SKM-1 (cell line): ENCODE data around the gene GNG7.
A peak's percentile ranks its signal among the peaks of the same experiment; 100 is the strongest.
"Not testable (repeated sequence)": the region's sequence is repeated elsewhere in the genome, so short reads cannot be mapped to it uniquely, and the experiment has no call there.

Experiments used
- DNase-seq: peaks from one replicate; lab custom pipeline; 2025; ENCODE audit not compliant: unreplicated experiment; lab: John Stamatoyannopoulos, UW

Gene GNG7

DNA sequence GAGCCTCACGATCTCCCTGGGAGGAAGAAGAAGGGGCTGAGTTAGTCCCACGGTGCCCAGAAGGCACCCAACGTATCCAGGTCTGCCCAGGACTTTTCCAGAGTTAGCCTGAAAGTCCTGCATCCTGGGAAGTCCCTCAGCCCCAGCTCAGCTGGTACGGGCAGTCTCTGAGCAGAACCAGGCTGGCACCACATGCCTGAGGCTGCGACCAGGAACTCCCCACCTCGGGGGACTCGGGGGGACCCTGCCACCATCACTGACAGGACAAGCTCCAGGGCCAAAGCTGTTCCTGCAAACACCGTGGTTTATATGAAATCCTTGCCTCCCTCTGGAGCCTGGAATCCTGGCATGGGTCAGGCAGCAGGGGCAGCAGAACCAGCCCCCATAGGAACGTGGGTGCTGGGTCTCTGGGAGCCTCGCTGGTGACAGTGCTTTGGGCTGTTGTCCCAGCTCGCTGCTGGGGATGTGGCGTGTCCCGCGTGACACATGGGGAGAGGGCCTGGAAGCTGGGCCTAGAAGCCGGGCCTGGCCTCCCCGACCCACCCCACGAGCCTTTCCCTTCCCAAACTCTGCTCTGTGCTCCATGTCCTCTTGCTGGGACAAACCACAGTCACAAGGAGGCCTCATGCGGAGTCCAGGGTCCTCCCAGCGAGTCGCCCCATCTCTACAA, 55.5 kb downstream of the GNG7 start:
- DNase-seq, result no peak

DNA sequence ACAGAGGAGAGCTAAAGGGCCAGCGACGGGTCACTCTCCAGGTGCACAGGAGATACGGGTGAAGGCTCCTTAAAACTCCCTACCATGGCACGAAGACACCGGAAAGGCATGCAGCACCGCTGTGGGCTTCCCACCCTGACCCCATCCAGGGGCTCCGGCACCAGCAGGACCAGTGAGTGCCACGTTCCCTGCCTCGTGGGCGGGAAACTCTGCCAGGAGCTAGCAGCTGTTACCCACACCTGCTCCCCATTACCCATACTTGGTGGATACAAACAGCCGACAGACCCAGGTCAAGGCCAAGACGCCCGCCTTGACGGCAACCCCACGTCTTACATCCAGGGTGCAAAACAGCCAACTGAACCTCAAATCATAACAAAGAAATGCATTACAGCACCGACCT, 56.7 kb downstream of the GNG7 start:
- DNase-seq, result no peak

DNA sequence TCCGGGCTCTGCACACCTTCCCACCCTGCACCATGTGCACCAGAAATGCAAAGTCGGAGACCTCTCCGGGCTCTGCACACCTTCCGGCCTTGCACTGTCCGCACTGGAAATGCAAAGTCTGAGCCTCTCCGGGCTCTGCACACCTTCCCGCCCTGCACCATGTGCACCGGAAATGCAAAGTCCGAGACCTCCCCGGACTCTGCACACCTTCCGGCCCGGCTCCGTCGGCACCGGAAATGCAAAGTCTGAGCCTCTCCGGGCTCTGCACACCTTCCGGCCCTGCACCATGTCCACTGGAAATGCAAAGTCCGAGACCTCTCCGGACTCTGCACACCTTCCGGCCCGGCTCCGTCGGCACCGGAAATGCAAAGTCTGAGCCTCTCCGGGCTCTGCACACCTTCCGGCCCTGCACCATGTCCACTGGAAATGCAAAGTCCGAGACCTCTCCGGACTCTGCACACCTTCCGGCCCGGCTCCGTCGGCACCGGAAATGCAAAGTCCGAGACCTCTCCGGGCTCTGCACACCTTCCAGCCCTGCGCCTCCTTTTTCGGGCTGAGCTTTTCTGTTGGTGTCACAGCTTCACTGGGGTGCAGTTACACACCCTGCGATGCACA, 59.3 kb downstream of the GNG7 start:
- not testable (repeated sequence) for DNase-seq

DNA sequence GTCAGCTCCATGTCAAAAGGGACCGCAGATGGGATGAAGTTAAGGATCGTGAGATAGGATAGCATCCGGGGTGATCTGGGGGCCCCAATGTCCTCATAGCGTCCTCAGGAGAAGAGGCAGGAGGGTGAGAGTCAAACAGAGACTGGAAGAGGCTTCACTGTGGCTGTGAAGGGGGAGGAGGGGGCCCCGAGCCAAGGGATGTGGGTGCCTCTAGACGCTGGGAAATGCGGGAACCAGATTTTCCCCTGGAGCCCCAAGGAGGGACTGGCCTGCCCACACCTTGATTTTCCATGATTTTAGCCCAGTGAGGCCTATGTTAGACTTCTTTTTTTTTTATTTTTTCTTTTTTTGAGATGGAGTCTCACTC, 61.2 kb downstream of the GNG7 start:
- DNase-seq, result no peak

DNA sequence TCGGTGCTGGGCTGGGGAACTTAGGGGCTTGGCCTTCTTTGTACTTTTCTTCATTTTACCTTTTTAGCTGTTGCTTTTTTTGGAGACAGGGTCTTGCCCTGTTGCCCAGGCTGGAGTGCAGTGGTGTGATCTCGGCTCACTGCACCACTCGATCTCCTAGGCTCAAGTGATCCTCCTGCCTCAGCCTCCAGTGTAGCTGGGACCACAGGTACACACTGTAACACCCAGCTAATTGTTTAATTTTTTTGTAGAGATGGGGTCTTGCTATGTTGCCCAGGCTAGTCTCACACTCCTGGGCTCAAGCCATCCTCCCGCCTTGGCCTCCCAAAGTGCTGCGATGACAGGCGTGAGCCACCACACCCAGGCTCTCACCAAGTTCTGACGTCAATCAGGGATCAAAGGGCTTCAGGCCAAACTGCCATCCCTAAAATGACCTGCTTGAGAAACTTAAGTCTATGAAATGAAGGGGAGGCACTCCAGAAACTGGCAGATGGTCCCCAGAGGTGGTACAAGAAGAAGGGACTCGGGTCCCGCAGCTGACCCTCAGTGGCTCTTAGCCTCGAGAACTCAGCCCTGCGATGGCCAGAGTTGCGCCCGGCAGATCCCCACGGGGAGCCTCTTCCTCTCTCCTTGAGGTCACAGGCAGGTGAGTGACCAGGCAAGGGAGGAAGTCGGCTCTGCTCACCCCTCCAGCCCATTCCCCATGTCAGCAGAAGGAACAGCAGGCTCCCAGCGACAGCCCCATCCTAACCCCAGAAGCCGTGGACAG, 61.7 kb downstream of the GNG7 start:
- DNase-seq, result no peak

DNA sequence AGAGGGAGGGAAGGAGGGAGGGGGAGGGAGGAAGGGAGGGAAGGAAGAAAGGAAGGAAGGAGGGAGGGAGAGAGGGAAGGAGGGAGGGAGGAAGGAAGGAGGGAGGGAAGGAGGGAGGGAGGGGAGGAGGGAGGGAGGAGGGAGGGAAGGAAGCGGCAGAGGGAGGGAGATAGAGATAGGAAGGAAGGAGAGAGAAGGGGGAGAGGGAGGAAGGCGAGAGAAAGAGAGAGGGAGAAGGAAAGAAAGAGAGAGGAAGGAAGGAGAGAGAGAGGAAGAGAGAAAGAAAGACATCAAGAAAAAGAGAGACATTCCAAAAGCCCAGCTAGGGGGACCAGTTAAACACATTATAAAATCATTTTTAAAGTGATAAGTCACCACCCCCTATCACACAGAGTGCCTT, 62.5 kb downstream of the GNG7 start:
- no peak for DNase-seq

DNA sequence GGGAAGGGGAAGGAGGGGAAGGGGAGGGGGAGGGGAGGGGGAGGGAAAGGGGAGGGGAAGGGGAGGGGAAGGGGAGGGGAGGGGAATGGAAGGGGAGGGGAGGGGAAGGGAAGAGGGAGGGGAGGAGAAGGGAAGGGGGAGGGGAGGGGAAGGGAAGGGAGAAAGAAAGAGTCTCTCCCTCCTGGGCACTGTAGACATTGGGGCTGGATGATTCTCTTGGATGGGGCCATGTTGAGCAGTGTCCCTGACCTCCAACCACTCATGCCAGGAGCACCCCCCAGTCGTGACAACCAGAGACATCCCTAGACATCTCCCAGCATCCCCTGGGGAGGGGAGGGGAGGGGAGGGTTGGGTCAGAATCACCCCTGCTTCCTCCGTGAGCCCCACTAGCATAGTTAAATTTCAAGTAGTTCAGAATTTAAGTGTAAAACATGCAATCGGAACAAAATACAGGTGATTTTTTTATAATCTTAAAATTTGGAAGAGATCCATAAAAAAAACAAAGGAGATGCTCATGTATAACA, 64.0 kb downstream of the GNG7 start:
- no peak for DNase-seq

DNA sequence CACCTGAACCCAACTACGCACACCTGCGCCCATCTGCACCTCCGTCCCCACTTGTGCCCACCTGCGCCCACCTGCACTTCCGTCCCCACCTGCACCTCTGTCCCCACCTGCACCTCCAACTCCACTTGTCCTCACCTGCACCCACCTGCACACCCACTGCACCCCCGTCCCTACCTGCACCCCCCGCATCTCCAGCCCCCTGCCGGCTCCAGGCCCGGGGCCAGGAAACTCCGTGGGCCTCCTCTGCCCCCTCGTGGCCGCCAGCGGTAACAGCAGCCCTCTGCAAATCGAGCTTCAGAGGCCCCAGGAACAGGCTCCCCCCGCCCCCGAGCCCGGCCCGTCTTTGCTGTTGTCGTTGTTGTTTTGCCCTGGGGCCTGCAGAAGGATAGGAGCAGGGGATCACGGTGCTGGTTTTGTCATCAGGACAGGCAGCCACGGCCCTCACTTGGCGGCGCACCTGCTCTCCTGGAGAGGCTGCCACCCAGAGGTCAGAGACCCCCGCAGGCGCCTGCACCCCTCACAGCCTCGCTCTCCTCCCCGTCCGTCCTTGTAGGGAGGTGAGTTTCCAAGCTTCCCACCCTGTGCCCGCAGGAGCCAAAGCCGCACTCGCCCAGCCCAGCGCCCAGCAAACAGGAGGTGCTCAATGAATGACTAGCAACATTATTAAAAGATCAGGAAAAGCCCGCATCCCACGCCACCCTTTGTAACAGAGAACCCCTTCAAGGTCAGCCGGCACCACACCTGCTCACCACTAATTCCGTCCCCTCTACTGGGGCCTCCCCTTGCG, 65.4 kb downstream of the GNG7 start:
- no peak for DNase-seq

DNA sequence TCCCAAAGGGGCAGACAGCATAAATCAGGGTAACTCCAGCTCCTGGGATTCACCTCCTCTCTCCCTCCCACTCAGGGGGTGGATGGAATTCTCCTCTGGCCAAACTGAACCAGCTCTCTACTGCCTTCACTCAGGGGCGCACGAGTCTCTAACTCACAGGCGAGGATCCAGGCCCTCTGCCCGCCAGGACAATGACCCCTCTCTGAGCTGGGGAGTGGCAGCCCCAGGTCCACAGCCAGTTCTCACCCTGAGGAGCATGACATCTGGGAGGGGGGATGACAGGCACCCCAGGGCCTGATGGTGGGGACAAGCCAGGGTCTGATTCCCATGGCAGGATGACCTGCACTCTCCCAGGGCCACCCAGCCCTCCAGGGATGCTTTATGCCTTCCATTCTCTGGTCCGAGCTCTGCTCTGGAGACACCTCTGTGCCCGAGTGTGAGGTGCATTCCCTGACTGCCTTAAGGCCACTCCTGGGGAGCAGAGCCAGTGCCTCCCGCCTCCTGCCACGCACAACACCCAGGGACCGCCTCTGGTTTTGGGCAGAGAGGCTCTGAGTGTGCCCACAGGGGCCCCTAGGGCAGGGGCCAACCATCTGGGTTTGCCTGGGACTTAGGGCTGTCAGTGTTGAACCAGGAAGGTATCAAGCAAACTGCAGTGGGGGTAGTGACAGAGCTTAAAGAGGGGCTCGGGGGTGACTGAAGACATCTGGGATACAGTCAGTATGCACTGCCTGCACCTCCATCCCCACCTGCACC, 66.2 kb downstream of the GNG7 start:
- no peak for DNase-seq

DNA sequence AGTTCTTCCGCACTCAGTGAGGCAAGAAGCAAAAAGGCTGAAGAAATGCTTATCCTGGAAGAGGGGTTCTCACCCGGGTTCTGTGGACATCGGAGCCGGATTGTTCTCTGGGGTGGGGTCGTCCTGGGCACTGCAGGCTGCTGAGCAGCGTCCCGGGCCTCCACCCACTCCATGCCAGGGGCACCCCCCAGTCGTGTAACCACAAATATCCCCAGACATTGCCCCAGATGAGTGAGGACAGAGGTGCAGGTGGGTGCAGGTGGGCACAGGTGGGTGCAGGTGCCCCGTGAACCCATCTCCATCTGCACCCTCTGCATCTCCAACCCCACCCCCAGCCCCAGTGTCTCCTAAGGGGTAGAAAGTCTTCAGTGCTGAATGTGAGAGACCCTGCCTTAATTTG, 67.5 kb downstream of the GNG7 start:
- DNase-seq, result no peak

DNA sequence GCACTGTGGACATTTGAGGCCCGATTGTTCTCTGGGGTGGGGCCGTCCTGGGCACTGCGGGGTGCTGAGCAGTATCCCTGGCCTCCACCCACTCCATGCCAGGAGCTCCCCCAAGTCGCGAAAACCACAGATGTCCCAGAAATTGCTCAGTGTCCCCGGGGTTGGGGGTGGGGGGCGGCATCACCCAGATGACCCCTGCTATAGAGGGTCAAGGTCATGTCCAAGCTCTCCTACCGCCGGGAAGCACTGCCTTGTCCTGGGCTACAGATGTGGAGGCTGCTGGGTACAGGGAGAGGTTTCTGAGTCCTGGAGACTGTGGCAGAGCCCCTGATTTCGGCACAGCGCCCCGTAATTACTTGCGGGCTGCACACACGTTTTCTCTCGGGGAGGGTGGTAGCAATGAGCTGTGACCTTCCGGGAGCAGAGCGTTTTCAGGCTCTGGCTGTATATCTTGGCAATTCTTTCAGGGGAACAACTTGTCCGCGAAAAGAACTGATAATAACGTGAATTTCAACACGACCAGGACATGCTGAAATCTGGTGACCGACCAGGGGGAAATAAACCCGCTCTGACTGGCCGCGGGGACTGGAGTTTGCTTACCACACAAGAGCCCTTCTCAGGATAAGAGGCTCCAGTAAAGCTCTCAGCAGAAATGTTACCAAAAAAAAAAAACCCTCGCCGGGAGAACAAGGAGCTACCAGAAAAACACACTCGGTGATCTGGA, 68.1 kb downstream of the GNG7 start:
- DNase-seq, result no peak

DNA sequence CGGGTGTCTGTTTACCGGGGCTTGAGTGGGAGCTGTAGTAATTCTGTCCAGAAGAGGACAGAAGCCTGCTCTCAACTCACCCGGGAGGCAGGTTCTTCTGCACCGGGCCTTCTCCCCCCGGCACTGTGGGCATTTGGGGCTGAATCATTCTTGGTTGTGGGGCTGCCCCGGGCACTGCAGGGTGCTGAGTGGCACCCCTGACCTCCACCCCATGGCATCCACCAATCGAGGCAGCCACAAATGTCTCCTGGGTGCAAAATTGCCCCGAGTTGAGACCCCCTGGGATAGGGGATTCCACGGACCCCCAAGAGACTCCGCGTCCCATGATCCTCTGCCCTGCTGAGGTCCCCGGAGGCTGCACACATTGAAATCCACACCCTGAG, 68.8 kb downstream of the GNG7 start:
- DNase-seq, result no peak

DNA sequence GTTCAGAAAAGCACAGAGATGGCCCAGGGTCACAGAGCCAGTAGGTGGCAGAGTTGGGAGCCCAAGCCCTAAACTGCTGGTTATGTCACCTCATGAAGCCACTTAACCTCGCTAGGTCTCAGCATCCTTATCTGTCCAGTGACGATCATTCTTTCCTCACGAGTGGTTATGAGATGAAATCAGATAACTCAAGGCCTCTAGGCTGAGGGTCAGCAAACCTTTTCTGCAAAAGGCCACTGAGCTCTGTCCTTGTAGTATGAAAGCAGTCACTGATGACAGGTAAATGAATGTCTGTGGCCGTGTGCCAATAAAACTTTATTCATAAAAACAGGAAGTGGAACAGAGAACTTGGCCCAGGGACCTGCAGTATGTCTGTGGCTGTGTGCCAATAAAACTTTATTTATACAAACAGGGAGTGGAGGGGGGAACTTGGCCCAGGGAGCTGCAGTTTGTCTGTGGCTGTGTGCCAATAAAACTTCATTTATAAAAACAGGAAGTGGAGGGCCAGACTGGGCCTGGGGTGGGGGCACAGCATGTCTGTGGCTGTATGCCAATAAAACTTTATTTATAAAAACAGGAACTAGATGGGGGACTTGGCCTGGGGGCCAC, 71.2 kb downstream of the GNG7 start:
- DNase-seq, result peak; percentile 45

DNA sequence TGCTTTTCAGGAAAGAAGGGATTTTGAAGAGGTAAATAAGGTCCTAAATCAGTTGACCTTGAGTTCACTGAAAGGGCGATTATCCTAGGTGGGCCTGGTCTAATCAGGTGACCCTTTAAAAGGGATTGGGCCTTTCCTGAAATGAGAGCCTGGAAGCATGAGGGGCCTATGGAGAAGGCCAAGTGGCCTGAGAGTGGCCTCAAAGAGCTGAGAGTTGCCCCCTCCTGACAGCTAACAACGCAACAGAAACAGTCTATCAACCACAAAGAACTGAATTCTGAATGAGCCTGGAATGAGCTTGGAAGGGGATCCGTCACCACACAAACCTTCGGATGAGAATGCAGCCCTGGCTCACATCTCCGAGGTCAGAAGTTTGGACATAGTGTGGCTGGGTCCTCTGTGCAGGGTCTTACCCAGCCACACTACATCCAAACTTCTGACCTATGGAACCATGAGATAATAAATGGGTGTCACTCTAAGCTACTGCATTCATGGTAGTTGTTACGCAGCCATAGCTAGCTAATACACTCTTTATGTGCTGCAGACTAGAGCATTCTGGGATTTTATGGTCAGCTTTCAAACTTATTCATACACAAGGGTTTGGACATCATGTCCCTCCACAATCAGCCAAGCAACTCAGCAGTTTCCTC, 72.0 kb downstream of the GNG7 start:
- no peak for DNase-seq

DNA sequence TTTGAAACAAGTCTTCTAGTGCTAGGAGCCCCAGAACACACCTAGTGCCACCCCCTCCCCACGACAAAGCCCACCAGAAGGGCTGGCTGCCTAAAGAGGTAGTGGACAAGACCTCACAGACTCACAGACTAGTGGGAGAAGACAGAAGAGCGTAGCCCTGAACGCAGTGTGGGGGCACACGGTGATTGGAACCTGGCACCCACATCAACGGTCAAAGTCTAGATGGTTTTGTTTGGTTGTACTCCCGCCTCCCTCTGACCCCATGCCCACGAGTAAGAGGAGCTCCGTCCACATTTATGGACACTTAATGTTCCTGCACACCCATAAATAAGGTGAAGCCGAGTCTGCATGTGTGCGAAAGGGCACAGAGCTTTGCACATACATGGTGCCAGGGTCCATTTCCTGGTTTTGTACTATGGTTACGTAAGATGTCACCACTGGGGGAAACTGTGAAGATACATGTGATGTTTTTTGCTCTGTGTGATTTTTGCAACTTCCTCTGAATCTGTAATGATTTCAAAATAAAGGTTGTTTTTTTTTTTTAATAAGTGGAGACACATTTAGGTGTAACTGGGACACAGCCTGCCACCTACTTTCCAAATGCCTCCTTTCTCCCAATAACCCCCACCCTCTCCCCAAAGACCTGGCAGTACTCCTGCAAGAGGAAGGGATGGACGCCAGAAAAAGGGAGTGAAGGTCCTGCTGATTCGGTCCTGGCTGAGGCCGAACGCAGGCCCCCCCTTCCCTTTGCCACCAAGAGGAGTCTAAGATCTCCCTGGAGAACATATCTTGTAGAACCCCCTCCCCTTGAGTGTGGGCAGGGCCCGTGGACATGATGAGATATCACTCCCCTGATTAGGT, 72.8 kb downstream of the GNG7 start:
- peak; percentile 81 for DNase-seq

DNA sequence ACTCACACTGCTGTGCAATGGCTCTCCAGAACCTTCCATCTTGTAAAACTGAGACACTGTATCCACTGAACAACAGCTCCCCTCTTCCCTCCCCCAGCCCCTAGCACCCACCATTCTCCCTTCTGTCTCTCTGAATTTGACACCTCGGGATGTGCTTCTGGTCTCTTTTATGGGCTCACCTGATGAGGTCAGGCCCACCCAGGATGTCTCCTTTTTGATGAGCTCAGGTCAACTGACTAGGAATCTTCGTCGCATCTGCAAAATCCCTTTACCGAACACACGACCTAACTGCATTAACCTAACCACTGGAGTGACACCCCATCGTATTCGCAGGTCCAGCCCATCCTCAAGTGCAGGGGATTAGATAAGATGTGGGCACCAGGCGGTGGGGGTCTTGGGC, 73.9 kb downstream of the GNG7 start:
- DNase-seq, result no peak

DNA sequence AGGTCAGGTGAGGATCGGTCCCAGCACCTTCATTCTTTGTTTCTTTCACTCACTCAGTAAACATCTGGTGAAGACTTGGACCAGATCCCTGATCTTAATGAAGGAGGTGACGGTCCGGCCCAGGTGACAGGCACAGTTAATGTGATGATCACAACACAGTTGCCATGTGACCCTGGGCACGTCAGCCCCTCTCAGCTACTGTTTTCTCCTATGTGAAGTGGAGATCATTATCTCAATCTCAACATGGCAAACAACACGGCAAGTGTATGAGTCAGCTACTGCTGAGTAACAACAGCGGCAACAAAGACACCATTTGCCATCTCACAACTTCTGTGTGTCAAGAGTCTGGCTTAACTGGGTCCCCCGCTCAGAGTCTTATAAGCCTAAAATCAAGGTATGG, 74.6 kb downstream of the GNG7 start:
- no peak for DNase-seq

DNA sequence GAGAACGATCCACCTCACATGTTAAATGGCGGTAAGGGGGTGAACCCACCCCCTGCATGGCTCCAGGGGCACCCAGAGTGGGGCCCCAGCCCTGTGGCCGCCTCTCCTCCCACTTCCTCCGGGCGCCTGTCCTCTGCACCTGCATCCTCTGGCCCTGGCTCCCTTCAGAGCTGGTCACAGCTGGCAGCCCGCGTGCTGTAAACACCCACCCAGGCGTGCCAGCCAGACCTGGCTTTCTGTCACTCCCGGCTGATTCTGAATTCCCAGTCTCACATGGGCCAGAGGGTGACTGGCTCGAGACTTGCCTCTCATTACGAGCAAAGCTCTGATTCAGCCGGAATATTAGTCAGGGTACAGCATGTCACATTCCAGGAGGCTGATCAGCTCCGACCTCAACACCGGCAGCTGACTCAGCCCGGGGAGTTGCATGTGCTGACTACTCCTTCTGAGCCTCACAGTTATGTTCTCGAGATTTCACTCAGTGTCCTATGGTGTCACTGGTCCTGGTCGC, 75.1 kb downstream of the GNG7 start:
- no peak for DNase-seq
